Measurements from ENCODE around the gene IRF4.

Gene IRF4

GRCh38 chr6:411402-412145 is 20.0 kb downstream of the IRF4 start:
- Histone ChIP-seq H3K36me3 (ENCODE audit: control insufficient read depth, insufficient read depth, low read length) (no peaks in the 10 kb centered on the region), H3K9me3 (ENCODE audit: control insufficient read depth, insufficient read depth, low read length) (no peaks in the 10 kb centered on the region), H3K4me1 (ENCODE audit: control insufficient read depth, insufficient read depth, low read length) (no peaks in the 10 kb centered on the region; the same call in 1 of the 2 replicates), H3K27me3 (ENCODE audit: control insufficient read depth, insufficient read depth, low read length) (no peaks in the 10 kb centered on the region), H3K27ac (ENCODE audit: low read length) (no peak overlapping the region), H3K4me3 (ENCODE audit: low read length) (no peak overlapping the region)
- no peak for DNase-seq (ENCODE audit: low read depth, low spot score)
- WGBS (ENCODE audit: insufficient coverage, insufficient read length): no CpG with 5 or more reads among the region's 10 CpGs

GRCh38 chr6:412146-412886 is 20.8 kb downstream of the IRF4 start:
- Histone ChIP-seq H3K4me3 (ENCODE audit: low read length) (no peak overlapping the region), H3K27me3 (ENCODE audit: control insufficient read depth, insufficient read depth, low read length) (no peaks in the 10 kb centered on the region), H3K36me3 (ENCODE audit: control insufficient read depth, insufficient read depth, low read length) (no peaks in the 10 kb centered on the region), H3K4me1 (ENCODE audit: control insufficient read depth, insufficient read depth, low read length) (no peaks in the 10 kb centered on the region; the same call in 1 of the 2 replicates), H3K27ac (ENCODE audit: low read length) (no peak overlapping the region), H3K9me3 (ENCODE audit: control insufficient read depth, insufficient read depth, low read length) (no peaks in the 10 kb centered on the region)
- DNase-seq (ENCODE audit: low read depth, low spot score): no peak
- WGBS (ENCODE audit: insufficient coverage, insufficient read length): no CpG with 5 or more reads among the region's 3 CpGs

- H3K9me3 ChIP-seq (ENCODE audit: control insufficient read depth, insufficient read depth, low read length): no peaks in the 10 kb centered on the region
- H3K27me3 ChIP-seq (ENCODE audit: control insufficient read depth, insufficient read depth, low read length): no peaks in the 10 kb centered on the region
- no peaks in the 10 kb centered on the region for H3K4me1 ChIP-seq (ENCODE audit: control insufficient read depth, insufficient read depth, low read length)
- no peaks in the 10 kb centered on the region for H3K36me3 ChIP-seq (ENCODE audit: control insufficient read depth, insufficient read depth, low read length)
- H3K27ac ChIP-seq (ENCODE audit: low read length): no peak overlapping the region
- no peak for DNase-seq (ENCODE audit: low read depth, low spot score)
- no peak overlapping the region for H3K4me3 ChIP-seq (ENCODE audit: low read length)
Measured at GRCh38 chr6:414447-414846, 22.9 kb downstream of the IRF4 start.

GRCh38 chr6:415087-415486 is 23.5 kb downstream of the IRF4 start:
- Histone ChIP-seq H3K9me3 (ENCODE audit: control insufficient read depth, insufficient read depth, low read length) (no peaks in the 10 kb centered on the region), H3K4me3 (ENCODE audit: low read length) (no peak overlapping the region), H3K36me3 (ENCODE audit: control insufficient read depth, insufficient read depth, low read length) (no peaks in the 10 kb centered on the region), H3K4me1 (ENCODE audit: control insufficient read depth, insufficient read depth, low read length) (no peaks in the 10 kb centered on the region), H3K27ac (ENCODE audit: low read length) (no peak overlapping the region), H3K27me3 (ENCODE audit: control insufficient read depth, insufficient read depth, low read length) (no peaks in the 10 kb centered on the region)
- WGBS (ENCODE audit: insufficient coverage, insufficient read length): no CpG with 5 or more reads among the region's 3 CpGs
- no peak for DNase-seq (ENCODE audit: low read depth, low spot score)

GRCh38 chr6:421211-421610 is 29.7 kb downstream of the IRF4 start:
- no CpG with 5 or more reads among the region's 7 CpGs for WGBS (ENCODE audit: insufficient coverage, insufficient read length)
- no peak for DNase-seq (ENCODE audit: low read depth, low spot score)
- Histone ChIP-seq H3K4me1 (ENCODE audit: control insufficient read depth, insufficient read depth, low read length) (no peaks in the 10 kb centered on the region), H3K27ac (ENCODE audit: low read length) (no peak overlapping the region), H3K27me3 (ENCODE audit: control insufficient read depth, insufficient read depth, low read length) (no peaks in the 10 kb centered on the region), H3K4me3 (ENCODE audit: low read length) (no peak overlapping the region), H3K36me3 (ENCODE audit: control insufficient read depth, insufficient read depth, low read length) (no peaks in the 10 kb centered on the region; the same call in 1 of the 2 replicates), H3K9me3 (ENCODE audit: control insufficient read depth, insufficient read depth, low read length) (no peaks in the 10 kb centered on the region)

- H3K27ac ChIP-seq (ENCODE audit: low read length): no peak overlapping the region
- no peaks in the 10 kb centered on the region; the same call in 1 of the 2 replicates for H3K36me3 ChIP-seq (ENCODE audit: control insufficient read depth, insufficient read depth, low read length)
- WGBS (ENCODE audit: insufficient coverage, insufficient read length): no CpG with 5 or more reads among the region's 6 CpGs
- DNase-seq (ENCODE audit: low read depth, low spot score): no peak
- H3K27me3 ChIP-seq (ENCODE audit: control insufficient read depth, insufficient read depth, low read length): no peaks in the 10 kb centered on the region
- no peak overlapping the region for H3K4me3 ChIP-seq (ENCODE audit: low read length)
- H3K9me3 ChIP-seq (ENCODE audit: control insufficient read depth, insufficient read depth, low read length): no peaks in the 10 kb centered on the region; the same call in 1 of the 2 replicates
- H3K4me1 ChIP-seq (ENCODE audit: control insufficient read depth, insufficient read depth, low read length): no peaks in the 10 kb centered on the region
Measured at GRCh38 chr6:422433-423054, 31.0 kb downstream of the IRF4 start.

DNA sequence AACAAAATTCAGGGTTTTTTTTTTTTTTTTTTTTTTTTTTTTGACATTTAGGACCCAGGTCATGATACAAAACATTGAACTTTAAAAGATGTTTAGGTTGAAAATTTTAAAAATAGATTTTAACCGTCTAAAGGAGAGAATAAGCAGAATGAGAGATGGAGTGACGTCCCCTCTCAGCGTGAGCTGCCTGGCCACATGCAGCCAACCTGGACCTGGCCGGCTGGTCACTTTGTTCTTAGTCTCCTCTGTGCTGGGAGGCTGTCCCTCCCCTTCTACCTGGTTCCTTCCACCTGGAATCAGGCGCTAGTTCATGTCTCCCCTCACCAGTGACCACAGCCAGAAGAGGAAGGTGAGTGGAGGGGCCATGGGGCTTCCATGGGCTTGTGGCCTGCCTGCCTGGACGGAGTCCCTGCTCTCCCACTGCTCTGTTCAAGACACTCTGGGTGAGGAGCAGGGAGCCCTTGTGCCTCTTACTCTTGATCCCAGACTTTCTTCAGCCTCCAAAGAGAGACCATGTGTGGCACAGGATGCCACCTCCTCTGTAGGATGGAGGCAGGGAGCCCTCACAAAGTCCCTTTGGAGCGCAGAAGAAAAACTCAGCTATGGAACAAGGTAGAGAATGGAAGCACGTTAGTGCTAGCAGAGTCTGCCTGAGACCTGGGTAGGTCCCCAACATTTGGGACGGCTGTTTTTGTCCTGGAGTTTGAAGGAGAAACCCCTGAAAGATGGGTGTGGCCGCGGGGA is 31.7 kb downstream of the IRF4 start:
- no peaks in the 10 kb centered on the region; the same call in 1 of the 2 replicates for H3K36me3 ChIP-seq (ENCODE audit: control insufficient read depth, insufficient read depth, low read length)
- no CpG with 5 or more reads among the region's 11 CpGs for WGBS (ENCODE audit: insufficient coverage, insufficient read length)
- no peaks in the 10 kb centered on the region for H3K4me1 ChIP-seq (ENCODE audit: control insufficient read depth, insufficient read depth, low read length)
- no peaks in the 10 kb centered on the region for H3K27me3 ChIP-seq (ENCODE audit: control insufficient read depth, insufficient read depth, low read length)
- DNase-seq (ENCODE audit: low read depth, low spot score): no peak
- H3K27ac ChIP-seq (ENCODE audit: low read length): no peak overlapping the region
- H3K4me3 ChIP-seq (ENCODE audit: low read length): no peak overlapping the region
- no peaks in the 10 kb centered on the region; the same call in 1 of the 2 replicates for H3K9me3 ChIP-seq (ENCODE audit: control insufficient read depth, insufficient read depth, low read length)

DNA sequence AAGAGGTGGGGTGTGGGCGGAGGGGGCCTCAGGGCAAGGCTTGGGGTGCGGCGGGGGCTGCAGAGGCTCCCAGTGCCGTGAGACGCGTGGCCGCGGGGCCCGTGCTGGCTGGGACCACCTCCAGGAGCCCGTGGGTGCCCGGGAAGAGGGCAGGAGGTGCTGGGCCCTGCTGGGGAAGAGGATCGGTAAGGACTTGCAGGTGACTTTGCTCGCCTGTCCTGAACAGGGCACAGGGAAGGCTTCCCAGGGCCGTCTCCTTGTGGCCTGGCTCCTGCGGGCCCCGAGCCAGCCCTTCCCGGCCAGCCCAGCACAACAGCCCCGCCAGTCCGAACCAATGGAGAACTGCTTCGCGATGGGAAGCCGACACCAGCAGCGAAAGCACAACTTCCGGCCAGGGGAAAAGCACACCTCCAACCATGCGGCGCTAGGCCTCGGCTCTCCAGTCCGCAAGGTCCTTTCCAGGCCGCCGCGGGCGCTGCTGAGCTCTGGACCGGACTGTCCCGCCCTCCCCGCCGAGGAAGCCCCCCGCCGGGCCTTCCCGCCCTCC is 32.3 kb downstream of the IRF4 start:
- no peaks in the 10 kb centered on the region; the same call in 1 of the 2 replicates for H3K36me3 ChIP-seq (ENCODE audit: control insufficient read depth, insufficient read depth, low read length)
- H3K4me1 ChIP-seq (ENCODE audit: control insufficient read depth, insufficient read depth, low read length): no peaks in the 10 kb centered on the region
- no peak overlapping the region for H3K27ac ChIP-seq (ENCODE audit: low read length)
- H3K4me3 ChIP-seq (ENCODE audit: low read length): no peak overlapping the region
- H3K9me3 ChIP-seq (ENCODE audit: control insufficient read depth, insufficient read depth, low read length): no peaks in the 10 kb centered on the region; the same call in 1 of the 2 replicates
- no CpG with 5 or more reads among the region's 39 CpGs for WGBS (ENCODE audit: insufficient coverage, insufficient read length)
- no peak for DNase-seq (ENCODE audit: low read depth, low spot score)
- H3K27me3 ChIP-seq (ENCODE audit: control insufficient read depth, insufficient read depth, low read length): no peaks in the 10 kb centered on the region

DNA sequence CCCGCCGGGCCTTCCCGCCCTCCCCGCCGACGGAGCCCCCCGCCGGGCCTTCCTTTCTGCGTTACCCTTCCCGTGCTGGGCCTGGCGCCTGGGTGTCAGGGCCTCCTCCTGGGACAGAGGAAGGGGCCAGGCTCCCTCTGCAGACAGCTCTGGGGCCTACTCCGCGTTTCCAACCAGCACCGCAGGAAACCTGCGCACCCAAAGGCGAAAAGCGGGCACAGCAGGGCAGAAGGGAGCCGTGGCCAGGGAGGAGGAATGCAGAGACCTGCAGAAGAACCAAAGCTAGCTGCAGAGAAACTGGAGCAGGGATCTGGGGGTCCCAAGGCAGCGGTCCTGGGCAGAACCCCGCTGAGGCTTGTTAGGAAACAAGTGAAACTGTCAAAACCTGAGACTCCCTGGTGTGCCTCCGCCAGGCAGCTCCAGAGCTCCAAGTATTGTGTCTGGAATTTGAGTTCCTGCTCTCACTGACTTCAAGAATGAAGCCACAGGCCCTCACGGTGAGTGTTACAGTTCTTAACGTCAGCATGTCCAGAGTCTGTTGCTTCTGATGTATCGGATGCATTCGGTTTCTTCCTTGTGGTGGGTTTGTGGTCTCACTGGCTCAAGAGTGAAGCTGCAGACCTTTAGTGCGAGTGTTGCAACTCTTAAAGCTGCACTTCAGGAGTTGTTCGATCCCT is 33.3 kb downstream of the IRF4 start:
- Histone ChIP-seq H3K36me3 (ENCODE audit: control insufficient read depth, insufficient read depth, low read length) (no peaks in the 10 kb centered on the region; the same call in 1 of the 2 replicates), H3K27ac (ENCODE audit: low read length) (no peak overlapping the region), H3K4me1 (ENCODE audit: control insufficient read depth, insufficient read depth, low read length) (no peaks in the 10 kb centered on the region), H3K27me3 (ENCODE audit: control insufficient read depth, insufficient read depth, low read length) (no peaks in the 10 kb centered on the region), H3K9me3 (ENCODE audit: control insufficient read depth, insufficient read depth, low read length) (no peaks in the 10 kb centered on the region; the same call in 1 of the 2 replicates), H3K4me3 (ENCODE audit: low read length) (no peak overlapping the region)
- no peak for DNase-seq (ENCODE audit: low read depth, low spot score)
- WGBS (ENCODE audit: insufficient coverage, insufficient read length): no CpG with 5 or more reads among the region's 27 CpGs
